ENCODE results near the gene SLC12A4. TPM values are rescaled to one million over a fixed set of nuclear protein-coding genes. Genes with fewer than 3 reads are reported as not detected.
"Not testable (repeated sequence)": the region's sequence is repeated elsewhere in the genome, so short reads cannot be mapped to it uniquely, and the experiment has no call there.

Gene SLC12A4
- total RNA-seq, 1 experiment from 2014 or later, result 35.8 TPM

DNA sequence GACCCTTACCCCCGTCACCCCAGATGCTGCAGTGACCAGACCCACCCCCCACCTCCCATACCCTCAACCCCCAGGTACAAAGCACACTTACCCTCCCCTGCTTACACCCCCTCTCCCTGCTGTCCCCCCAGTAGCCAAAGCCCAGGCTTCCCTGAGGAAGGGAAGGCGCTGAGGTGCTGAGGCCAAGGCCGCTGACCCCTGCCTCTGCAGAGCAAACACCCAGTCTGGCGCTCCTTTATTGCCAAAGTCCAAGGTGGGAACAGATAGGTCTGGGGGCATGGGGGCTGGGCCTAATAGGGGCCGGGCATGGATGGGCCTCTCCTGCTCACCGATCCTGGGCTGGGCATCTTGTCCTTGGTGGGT, 25.2 kb downstream of the SLC12A4 start:
- no peak for DNase-seq (ENCODE audit: extremely low read depth, low read depth)

GRCh38 chr16:67942510-67943255, 25.8 kb downstream of the SLC12A4 start:
- DNase-seq (ENCODE audit: extremely low read depth, low read depth), result no peak

GRCh38 chr16:67942200-67942509, 26.3 kb downstream of the SLC12A4 start:
- peak; percentile 50 for DNase-seq (ENCODE audit: extremely low read depth, low read depth)

DNA sequence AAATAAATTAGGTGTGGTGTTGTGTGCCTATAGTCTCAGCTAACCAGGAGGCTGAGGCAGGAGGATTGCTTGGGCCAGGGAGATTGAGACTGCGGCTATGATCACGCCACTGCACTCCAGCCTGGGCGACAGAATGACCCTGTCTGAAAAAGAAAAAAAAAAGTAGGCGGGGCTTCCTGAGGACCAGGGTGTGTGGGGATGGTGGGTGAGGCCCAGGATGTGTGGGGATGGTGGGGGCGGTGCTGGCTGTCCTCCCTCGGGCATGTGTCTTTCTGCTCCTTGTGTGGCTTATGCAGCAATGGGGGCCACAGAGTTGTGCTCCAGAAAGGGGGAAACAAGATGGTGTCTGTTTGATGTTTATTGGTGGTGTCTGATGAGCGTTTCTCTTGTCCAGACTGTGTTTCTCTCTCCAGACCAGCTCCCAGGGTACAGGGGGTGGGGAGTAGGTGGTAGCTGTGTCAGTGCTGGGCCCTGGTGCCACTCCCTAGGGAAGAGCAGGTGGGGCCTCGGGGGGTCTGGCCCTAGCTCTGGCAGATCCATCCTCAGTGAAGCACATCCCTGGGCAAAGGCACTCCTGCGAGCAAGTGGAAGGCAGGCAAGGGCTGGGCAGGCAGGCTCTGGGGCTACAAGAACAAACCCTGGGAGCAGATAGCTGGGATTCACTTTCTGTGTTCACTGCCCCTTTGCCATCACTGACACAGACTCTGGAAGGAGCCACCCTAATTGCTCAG, 26.8 kb downstream of the SLC12A4 start:
- no peak for DNase-seq (ENCODE audit: extremely low read depth, low read depth)

DNA sequence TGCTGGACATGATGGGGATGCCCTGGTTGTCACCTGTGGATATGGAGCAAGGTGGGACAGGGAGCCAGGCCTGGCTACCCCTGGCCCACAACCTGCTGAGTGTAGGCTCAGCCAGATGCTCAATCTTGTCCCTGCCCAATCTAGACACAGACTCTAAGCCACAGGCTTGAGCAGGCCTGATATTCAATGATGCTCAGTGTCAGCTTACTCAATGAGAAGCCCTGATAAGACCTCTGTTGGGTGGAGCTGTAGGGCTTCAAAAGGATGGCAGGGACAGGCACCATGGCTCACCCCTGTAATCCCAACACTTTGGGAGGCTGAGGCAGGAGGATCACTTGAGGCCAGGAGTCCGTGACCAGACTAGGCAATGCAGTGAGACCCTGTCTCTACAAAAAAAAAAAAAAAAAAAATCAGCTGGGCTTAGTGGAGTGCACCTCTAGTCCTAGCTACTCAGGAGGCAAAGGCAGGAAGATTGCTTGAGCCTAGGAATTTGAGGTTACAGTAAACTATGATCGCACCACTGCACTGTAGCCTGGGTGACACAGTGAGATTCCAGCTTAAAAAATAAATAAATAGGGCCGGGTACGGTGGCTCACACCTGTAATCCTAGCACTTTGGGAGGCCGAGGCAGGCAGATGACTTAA, 27.9 kb downstream of the SLC12A4 start:
- no peak for DNase-seq (ENCODE audit: extremely low read depth, low read depth)

- DNase-seq (ENCODE audit: extremely low read depth, low read depth), result no peak
Measured at GRCh38 chr16:67939507-67940445, 28.7 kb downstream of the SLC12A4 start.

DNA sequence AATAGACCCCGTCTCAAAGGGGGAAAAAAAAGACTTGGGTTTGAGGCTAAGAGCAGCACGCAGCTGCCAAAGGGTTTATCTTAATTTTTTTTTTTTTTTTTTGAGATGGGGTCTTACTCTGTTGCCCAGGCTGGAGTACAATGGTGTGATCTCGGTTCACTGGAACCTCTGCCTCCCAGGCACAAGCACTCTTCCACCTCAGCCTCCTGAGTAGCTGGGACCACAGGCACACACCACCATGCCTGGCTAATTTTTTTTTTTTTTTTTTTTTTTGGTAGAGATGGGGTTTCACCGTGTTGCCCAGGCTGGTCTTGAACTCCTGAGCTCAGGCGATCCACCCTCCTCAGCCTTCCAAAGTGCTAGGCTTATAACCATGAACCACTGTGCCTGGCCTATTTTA, 30.7 kb downstream of the SLC12A4 start:
- not testable (repeated sequence) for DNase-seq (ENCODE audit: extremely low read depth, low read depth)

DNA sequence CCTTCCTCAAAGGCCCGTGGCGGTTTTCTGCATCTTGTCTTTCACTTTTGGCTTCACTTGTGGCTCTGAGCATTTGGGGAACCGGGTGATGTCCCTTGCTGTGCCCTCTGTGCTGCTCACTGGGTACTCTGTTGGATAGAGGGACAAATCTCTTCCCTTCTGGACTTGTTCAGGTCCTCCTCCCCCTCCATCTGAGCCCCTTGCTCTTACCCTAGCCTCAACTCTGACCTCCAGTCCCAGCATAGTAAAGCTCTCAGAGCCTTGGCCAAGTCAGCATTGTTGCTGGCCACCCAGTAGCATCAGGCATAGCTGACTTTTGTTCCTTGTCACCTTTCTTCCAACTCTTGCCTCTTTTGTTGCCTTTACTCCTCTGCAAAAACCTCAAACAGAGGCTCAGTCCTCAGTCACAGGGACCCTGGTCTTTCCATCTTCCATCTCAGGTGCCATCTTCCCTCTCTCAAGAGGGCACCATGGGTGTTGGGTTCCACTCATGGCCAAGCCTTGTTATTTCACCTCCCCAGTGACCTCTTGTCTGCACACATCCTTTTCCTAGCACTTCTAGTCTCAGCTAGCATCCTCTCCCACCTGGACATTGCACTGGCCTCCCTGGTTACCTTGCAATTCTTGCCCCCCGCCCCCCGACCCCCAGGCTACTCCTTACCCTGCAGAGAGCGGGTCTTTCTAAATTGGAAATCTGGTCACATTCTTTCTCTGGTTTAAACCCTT, 31.4 kb downstream of the SLC12A4 start:
- DNase-seq (ENCODE audit: extremely low read depth, low read depth), result peak; percentile 40

DNA sequence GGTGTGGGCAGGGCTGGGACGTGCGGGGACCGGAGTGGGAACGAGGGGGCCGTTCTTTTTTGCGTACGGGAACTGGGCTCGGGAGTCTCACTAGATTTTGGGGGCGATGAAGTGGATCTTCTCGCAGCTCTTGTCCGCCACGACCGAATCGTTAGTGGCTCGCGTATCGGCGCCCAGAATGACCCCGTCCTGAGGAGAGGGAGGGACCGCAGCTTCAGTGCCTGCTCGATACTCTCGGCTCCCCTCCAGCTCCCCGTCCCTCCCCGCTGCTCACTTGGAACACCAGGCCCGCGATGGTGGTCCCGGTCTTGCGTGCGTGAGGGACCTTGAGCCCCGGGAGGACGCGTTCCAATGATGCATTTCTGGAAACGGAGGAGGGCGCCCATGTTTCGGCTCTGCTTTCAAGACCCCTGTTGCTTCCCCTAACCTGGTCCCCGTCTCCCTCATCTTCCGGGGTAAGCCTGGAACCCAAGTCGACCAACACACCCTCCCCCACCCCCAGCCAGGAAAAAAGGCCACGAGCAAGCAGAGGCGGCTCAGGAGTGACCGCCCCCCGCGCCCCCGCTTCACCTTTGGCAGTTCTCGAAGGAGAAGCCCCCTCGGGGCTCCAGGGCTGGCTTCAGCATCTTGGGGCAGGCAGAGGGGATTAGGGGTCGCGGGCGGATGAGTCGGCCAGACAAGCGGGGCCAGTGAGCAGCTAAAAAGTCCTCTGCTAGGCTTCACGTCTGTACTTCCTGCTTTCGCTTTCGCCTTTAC, 32.1 kb downstream of the SLC12A4 start, which contains the start of gene PSMB10:
TSS of gene PSMB10 (minus strand) at position 727 of the 756 bp plus-strand sequence. CDS start at position 626, 101 bp downstream.
- DNase-seq (ENCODE audit: extremely low read depth, low read depth), result no peak

GRCh38 chr16:67935402-67936123, 32.9 kb downstream of the SLC12A4 start:
- DNase-seq (ENCODE audit: extremely low read depth, low read depth), result peak; percentile 97

GRCh38 chr16:67935101-67935401, 33.4 kb downstream of the SLC12A4 start:
- DNase-seq (ENCODE audit: extremely low read depth, low read depth), result no peak

- no peak for DNase-seq (ENCODE audit: extremely low read depth, low read depth)
Measured at GRCh38 chr16:67934306-67935100, 33.9 kb downstream of the SLC12A4 start.

DNA sequence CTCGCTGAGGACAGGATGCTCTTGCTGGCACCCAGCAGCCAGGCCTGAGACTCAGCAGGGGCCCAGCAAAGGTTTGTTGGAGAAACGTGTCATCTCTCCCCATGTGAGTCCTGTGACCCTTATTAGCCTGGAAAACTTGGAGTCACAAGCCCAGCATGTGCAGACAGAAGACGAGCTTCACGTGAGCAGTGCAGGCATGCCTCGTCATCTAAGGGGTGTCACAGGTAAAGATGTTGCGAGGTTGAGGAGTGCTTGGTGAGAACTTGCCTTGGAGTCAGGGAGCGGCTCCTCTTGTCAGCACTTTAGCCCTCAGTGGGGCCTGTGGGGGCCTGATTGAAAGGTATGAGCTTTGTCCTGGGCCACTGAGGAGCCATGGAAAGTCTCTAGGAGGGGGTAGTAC, 34.6 kb downstream of the SLC12A4 start:
- DNase-seq (ENCODE audit: extremely low read depth, low read depth), result no peak

DNA sequence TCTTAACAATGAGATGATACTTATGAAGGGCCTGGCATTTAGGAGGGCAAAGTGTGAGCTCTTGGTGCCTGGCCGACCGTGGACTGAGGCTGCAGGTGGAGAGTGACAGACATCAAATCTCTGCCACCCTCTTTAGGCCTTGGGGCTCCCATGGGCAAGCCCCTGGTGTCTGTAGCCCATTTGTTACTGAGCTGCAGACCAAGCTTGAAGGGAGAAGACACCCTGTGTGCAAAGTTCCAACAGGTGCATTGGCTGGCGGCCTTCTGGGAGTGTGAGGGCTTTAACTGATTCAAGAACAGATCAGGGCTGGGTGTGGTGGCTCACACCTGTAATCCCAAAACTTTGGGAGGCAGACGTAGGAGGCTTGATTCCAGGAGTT, 36.0 kb downstream of the SLC12A4 start:
- no peak for DNase-seq (ENCODE audit: extremely low read depth, low read depth)

GRCh38 chr16:67931712-67932461, 36.5 kb downstream of the SLC12A4 start, which contains the start of gene CTRL:
TSS of gene CTRL (minus strand) at chr16:67931862. CDS start at chr16:67931852, 10 bp downstream.
- DNase-seq (ENCODE audit: extremely low read depth, low read depth), result no peak

DNA sequence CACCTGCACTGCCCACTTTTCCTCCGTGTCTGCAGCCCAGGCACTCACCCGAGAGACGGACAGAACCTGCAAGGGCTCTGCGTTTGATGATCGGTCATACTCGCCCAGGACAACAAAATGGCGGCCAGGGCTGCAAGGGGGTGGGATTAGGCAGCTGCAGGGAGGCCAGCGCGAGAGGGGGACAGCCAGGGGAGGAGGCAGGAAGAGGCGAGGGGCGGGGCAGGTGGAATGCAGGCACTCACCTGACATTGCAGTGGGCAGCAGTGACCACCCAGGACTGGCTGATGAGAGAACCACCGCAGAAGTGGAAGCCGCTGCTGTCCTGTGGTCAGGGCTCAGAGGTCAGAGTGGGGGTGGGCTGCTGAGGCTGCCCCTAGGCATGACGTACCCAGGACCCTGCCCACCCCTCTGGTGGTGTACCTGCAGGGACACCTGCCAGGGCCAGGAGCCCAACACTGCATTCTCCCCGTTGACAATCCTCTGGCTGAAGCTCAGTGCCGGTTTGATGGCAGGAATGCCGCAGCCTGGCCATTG, 37.7 kb downstream of the SLC12A4 start:
- DNase-seq (ENCODE audit: extremely low read depth, low read depth), result no peak

DNA sequence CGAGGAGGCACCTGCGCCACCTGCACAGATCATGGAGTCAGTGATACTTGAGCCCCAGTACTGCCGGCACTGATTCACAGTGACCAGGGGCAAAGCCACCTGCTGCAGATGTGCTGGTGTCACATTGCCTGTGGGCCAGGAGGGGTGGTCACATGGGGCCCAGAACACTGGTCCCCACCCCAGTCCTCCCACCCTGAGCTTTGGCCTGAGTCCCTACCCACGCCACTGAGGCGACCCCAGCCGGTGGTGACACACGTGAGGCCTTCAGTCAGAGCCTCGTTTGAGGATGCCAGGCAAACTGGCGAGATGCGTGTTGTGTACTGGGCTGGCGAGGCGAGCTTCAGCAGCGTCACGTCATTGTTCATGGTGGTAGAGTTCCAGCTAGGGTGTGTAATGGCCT, 38.2 kb downstream of the SLC12A4 start:
- DNase-seq (ENCODE audit: extremely low read depth, low read depth), result no peak
